Gastroesophageal sphincter (tissue), 4 donors: Measurements from ENCODE around the gene CCHCR1. TPM values are rescaled to one million over a fixed set of nuclear protein-coding genes. Genes with fewer than 3 reads are reported as not detected.
A peak's percentile ranks its signal among the peaks of the same experiment; 100 is the strongest.

Experiments used
- ATAC-seq: fragments of 150-250 bp; one replicate; pipeline ENCODE4 v1.9.1; 2016; ENCODE audit warnings: mild to moderate bottlenecking, moderate library complexity
- H3K27ac ChIP-seq, 4 donors: fragments of 200-600 bp; sonication (generic) in 3 of 4; 1 replicate in 3 of 4; 2 replicates in 1 of 4; pipeline ENCODE4 v1.5.1; 2016 to 2019
- H3K27me3 ChIP-seq: fragments of 200-600 bp; sonication (generic); one replicate; pipeline ENCODE4 v1.5.1; 2019
- H3K36me3 ChIP-seq, 2 donors: fragments of 200-600 bp; sonication (generic); one replicate each; pipeline ENCODE4 v1.5.1; 2019; ENCODE audit warnings: control low read depth in 1 of 2
- H3K4me1 ChIP-seq, 3 donors: fragments of 200-600 bp; sonication (generic); 1 replicate in 2 of 3; 2 replicates in 1 of 3; pipeline ENCODE4 v1.5.1; 2016 to 2019; ENCODE audit warnings: control low read depth in 2 of 3
- H3K4me3 ChIP-seq, 2 donors: fragments of 200-600 bp; sonication (generic); one replicate each; pipeline ENCODE4 v1.5.1; 2019; ENCODE audit warnings: mild to moderate bottlenecking in 1 of 2, moderate library complexity in 1 of 2
- H3K9me3 ChIP-seq, 3 donors: fragments of 200-600 bp; sonication (generic); one replicate each; pipeline ENCODE4 v1.5.1; 2017 to 2019; ENCODE audit warnings: control low read depth in 2 of 3
- EP300 ChIP-seq: sonication (generic); formaldehyde crosslinking; IDR thresholded peaks from one replicate; pipeline ENCODE4 v1.6.1; 2017; ENCODE audit warnings: antibody characterized with exemption, mild to moderate bottlenecking
- POLR2A ChIP-seq, 2 donors: fragments of 450-650 bp; IDR thresholded peaks; one replicate each; pipeline ENCODE4 v1.6.1; 2017; ENCODE audit warnings: antibody characterized with exemption in 2 of 2, mild to moderate bottlenecking in 2 of 2, moderate library complexity in 1 of 2
- POLR2AphosphoS5 ChIP-seq: sonication (generic); formaldehyde crosslinking; IDR thresholded peaks from one replicate; pipeline ENCODE4 v1.6.1; 2017; ENCODE audit warnings: antibody characterized with exemption
- WGBS, 2 donors: methylation state at CpG; one replicate each; pipeline ENCODE4 v1.1.5; 2018; ENCODE audit warnings: low coverage in 1 of 2; 5-methylcytosine and 5-hydroxymethylcytosine counted together
- total RNA-seq, 4 donors: library from RNA; depleted of rRNA; stranded (reverse); fragments of >200 nt; gene quantifications; one replicate each; pipeline ENCODE4 v1.1.0, GENCODE V29; 2016
- TF ChIP-seq, protein P1 (sequence below), 4 experiments: fragments of 200-600 bp in 2 of 4; fragments of 450-650 bp in 2 of 4; sonication (generic) in 1 of 4; IDR thresholded peaks; one replicate each; pipeline ENCODE4 v1.5.1; 2017 to 2019; ENCODE audit warnings: antibody characterized with exemption in 4 of 4, mild to moderate bottlenecking in 2 of 4, moderate library complexity in 2 of 4

CCHCR1 gene
- total RNA-seq, 4 donors from 2014 or later, result 8.2 to 15.6 (median 11.5) TPM

GRCh38 chr6:31125586-31126363, 31.8 kb downstream of the CCHCR1 start:
- Histone ChIP-seq H3K36me3 (peaks cover 0 to 3% of the 10 kb centered on the region in 2 donors), H3K27me3 (no peaks in the 10 kb centered on the region), H3K4me3 (no peak overlapping the region), H3K9me3 (no peaks in the 10 kb centered on the region), H3K27ac (no peak overlapping the region), H3K4me1 (peaks cover 0 to 27% (median 10%) of the 10 kb centered on the region in 3 donors)
- no peak for TF ChIP-seq POLR2A (IDR thresholded peaks at IDR 0.05)
- TF ChIP-seq, protein P1, sequence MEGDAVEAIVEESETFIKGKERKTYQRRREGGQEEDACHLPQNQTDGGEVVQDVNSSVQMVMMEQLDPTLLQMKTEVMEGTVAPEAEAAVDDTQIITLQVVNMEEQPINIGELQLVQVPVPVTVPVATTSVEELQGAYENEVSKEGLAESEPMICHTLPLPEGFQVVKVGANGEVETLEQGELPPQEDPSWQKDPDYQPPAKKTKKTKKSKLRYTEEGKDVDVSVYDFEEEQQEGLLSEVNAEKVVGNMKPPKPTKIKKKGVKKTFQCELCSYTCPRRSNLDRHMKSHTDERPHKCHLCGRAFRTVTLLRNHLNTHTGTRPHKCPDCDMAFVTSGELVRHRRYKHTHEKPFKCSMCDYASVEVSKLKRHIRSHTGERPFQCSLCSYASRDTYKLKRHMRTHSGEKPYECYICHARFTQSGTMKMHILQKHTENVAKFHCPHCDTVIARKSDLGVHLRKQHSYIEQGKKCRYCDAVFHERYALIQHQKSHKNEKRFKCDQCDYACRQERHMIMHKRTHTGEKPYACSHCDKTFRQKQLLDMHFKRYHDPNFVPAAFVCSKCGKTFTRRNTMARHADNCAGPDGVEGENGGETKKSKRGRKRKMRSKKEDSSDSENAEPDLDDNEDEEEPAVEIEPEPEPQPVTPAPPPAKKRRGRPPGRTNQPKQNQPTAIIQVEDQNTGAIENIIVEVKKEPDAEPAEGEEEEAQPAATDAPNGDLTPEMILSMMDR (IDR thresholded peaks at IDR 0.05), result no peak
- TF ChIP-seq EP300, result no peak
- no peak for TF ChIP-seq POLR2AphosphoS5
- ATAC-seq, result no peak
- WGBS, 2 donors, result 57 to 63% methylated on average over 6 to 9 of the region's 12 CpGs

DNA sequence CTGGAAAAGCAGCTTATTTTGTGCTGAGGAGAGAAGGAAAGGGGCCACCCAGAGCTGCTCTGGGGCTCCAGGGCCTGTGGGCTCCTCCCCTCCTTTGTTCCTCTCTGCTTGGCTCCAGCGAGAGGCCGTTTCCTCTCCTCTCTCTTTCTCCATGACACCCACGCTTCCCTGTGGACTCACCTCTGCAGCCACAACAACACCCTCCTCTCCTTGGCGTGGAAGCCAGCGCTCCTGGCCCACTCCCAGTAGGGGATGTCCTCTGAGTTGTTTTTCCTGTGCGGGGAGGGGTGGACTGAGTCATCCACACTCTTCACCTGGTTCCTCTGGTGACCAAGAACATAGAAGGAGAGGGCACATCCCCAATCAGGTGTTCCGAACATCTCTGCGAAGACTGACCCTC, 32.4 kb downstream of the CCHCR1 start:
- Histone ChIP-seq H3K36me3 (peaks cover 0 to 3% of the 10 kb centered on the region in 2 donors), H3K27ac (no peak overlapping the region), H3K4me3 (no peak overlapping the region), H3K9me3 (no peaks in the 10 kb centered on the region), H3K27me3 (no peaks in the 10 kb centered on the region), H3K4me1 (peaks cover 0 to 27% (median 10%) of the 10 kb centered on the region in 3 donors)
- peak; percentile 38 for ATAC-seq
- 46 to 74% methylated on average over 3 to 7 of the region's 8 CpGs for WGBS, 2 donors
- no peak for TF ChIP-seq EP300
- TF ChIP-seq, protein P1 (IDR thresholded peaks at IDR 0.05), result no peak
- no peak for TF ChIP-seq POLR2AphosphoS5
- no peak for TF ChIP-seq POLR2A (IDR thresholded peaks at IDR 0.05)

GRCh38 chr6:31122791-31123706, 34.6 kb downstream of the CCHCR1 start:
- peak; percentile 70 for ATAC-seq
- H3K9me3 ChIP-seq, result no peaks in the 10 kb centered on the region
- peaks cover 0 to 3% of the 10 kb centered on the region in 2 donors for H3K36me3 ChIP-seq
- H3K4me1 ChIP-seq, result peaks cover 0 to 28% (median 10%) of the 10 kb centered on the region in 3 donors
- TF ChIP-seq POLR2A (IDR thresholded peaks at IDR 0.05) (no peak), POLR2AphosphoS5 (no peak)
- H3K27me3 ChIP-seq, result no peaks in the 10 kb centered on the region
- H3K4me3 ChIP-seq, result no peak overlapping the region
- H3K27ac ChIP-seq, result peak overlapping the region; percentile 47 to 66 (median 62)
- 2 to 16% methylated on average over 7 to 9 of the region's 16 CpGs for WGBS, 2 donors

GRCh38 chr6:31121131-31121790, 36.3 kb downstream of the CCHCR1 start:
- H3K36me3 ChIP-seq, result peaks cover 0 to 3% of the 10 kb centered on the region in 2 donors
- no peak overlapping the region for H3K27ac ChIP-seq
- H3K9me3 ChIP-seq, result no peaks in the 10 kb centered on the region
- TF ChIP-seq POLR2AphosphoS5 (no peak), POLR2A (IDR thresholded peaks at IDR 0.05) (no peak), EP300 (no peak)
- TF ChIP-seq, protein P1 (IDR thresholded peaks at IDR 0.05), result no peak
- WGBS, 2 donors, result 87 to 92% methylated on average over 6 of the region's 12 CpGs
- peaks cover 0 to 46% (median 21%) of the 10 kb centered on the region in 3 donors for H3K4me1 ChIP-seq
- H3K27me3 ChIP-seq, result no peaks in the 10 kb centered on the region
- no peak overlapping the region for H3K4me3 ChIP-seq
- ATAC-seq, result no peak
